Ecto neural progenitor cell (in vitro differentiated cells): ENCODE results near the gene NR1I2.

Experiments used
- DNase-seq: peaks from one replicate; pipeline ENCODE4 v3.0.0-alpha.2; 2018; ENCODE audit warnings: low spot score

Gene NR1I2

GRCh38 chr3:119781330-119782198 is at the start of gene NR1I2:
TSS of gene NR1I2 (plus strand) at chr3:119782101.
- DNase-seq: no peak

DNA sequence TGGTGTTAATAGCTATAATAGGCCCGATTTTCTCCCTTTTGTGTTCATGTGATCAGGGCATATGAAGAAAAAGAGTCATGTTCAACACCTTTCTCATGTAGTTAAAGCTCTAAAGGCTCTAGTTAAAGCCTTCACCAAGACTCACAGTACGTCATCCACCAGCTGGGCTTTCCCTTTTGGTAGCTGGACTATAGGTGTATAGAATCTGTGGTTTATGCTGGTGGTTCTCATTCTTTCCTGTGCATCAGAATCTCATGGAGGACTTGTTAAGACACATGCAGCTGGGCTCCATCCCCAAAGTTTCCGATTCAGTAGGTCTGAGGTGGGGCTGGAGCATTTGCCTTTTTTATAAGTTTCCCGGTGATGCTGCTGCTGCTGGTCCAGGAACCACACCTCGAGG is 48.1 kb upstream of the NR1I2 start:
- no peak for DNase-seq

DNA sequence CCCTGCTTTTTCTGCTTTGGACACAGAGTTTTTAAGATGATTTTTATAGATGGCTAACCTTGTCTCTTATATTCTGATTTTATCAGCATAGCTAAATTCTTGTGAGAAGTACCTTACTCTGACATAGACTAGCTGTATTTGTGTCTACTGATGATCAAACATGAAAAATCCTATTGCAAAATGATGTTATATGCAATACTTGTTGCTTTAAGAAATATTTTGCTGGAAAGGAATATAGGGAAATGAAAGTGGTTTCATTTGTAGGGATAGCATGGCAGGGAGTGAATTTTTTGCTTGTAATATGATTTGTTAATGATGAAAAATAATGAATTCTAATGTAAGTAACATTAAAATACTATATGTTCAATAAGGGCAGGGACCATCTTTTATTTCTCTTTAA is 43.2 kb upstream of the NR1I2 start:
- no peak for DNase-seq

- DNase-seq: no peak
Observed at GRCh38 chr3:119741657-119742590, 40.0 kb upstream of the NR1I2 start.

GRCh38 chr3:119743921-119744320 is 38.0 kb upstream of the NR1I2 start:
- no peak for DNase-seq

- no peak for DNase-seq
Observed at GRCh38 chr3:119745942-119746341, 36.0 kb upstream of the NR1I2 start.

- DNase-seq: no peak
Observed at GRCh38 chr3:119746423-119746822, 35.5 kb upstream of the NR1I2 start.

DNA sequence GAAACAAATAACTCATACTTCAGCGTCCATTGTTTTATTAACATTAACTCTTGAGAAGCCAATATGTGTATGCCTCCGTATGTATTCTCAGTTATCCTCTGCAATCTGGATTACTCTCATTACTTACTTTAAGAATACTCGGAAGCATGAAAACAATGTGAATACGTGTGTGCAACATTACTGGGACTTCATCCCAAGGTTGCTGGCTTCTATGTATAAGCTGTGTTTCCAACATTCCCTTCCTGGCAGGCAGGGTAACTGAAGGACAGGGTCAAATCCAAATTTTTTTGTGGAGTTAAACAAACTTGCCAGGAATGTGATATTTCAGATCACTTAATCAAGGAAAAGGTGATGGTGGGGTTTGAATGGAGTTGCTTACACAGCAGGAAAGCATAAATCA is 34.5 kb upstream of the NR1I2 start:
- no peak for DNase-seq

DNA sequence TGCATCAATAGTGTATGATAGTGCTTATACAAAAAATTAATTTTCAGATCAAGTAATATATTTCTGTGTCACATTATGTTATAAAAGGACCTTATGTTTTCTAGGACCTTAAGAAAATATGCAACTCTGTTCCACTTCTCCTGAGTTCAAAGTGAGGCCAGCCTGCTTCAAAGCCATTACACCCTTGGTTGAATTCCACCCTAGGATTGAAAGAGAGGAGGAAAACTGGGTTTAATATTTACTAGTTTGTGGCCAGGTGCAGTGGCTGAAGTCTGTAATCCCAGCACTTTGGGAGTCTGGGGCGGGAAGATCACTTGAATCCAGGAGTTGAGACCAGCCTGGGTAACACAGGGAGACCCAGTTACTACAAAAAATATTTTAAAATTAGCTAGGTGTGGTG is 32.9 kb upstream of the NR1I2 start:
- DNase-seq: no peak

- DNase-seq: no peak
Observed at GRCh38 chr3:119751423-119751822, 30.5 kb upstream of the NR1I2 start.

DNA sequence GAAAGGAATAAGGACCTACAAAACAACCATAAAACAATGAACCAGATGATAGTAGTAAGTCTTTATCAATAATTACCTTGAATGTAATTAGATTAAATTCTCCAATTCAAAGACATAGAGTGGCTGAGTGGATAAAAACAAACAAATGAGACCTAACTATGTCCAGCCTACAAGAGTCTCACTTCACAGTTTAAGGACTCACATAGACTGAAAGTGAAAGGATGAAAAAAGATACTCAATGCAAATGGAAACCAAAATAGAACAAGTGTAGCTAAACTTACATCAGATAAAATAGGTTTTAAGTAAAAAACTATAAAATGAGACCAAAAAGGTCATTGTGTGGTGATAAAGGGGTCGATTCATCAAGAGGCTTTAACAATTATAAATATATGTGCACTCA is 21.9 kb upstream of the NR1I2 start:
- no peak for DNase-seq

- DNase-seq: no peak
Observed at GRCh38 chr3:119762876-119763275, 19.0 kb upstream of the NR1I2 start.

DNA sequence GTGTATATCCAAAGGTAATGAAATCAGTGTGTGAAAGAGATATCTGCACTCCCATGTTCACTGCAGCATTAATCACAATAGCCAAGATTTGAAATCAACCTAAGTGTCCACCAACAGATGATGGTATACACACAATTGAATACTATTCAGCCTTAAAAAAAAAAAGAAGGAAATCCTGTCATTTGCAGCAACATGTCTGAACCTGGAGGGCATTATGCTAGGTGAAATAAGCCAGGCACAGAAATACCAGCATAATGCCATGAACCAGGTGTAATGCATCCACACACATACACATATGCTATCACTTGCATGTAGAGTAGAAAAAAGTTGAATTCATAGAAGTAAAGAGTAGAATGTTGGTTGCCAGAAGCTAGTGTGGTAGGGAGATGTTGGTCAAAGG is 18.4 kb upstream of the NR1I2 start:
- DNase-seq: no peak

- no peak for DNase-seq
Observed at GRCh38 chr3:119765239-119765638, 16.7 kb upstream of the NR1I2 start.

- DNase-seq: no peak
Observed at GRCh38 chr3:119767936-119768601, 13.8 kb upstream of the NR1I2 start.

DNA sequence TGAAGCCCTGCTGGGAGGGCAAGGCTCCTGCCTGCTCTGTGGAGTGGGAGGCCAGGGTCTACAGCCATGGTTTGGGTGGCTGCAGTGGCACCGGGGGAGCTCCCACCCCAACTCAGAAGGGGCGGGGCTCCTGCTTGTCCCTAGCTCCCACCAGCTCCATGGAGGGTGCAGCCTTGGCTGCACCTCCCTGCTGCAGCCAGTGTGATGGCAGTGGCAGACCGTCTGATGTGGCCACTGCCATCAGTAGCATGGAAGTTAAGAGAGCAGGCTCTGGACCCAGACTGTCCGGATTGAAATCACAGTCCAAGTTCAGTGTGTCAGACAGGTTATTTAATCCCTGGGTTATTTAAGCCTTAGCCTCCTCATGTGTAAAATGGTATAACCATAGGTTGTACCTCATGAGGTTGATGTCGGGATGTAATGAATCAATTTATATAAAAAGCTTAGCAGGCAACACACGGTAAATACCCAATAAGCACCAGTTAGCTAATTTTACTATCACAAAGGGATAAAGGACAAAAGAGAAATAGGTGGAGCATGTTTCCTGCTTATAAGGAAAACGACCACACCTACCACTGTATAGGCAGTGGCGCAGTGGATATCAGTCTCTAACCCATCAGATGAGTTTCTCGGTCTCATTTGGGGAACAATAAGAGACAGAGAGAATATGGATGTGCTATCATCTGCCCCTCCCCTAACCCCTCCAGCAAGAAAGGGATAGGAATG is 13.1 kb upstream of the NR1I2 start:
- no peak for DNase-seq

- no peak for DNase-seq
Observed at GRCh38 chr3:119769394-119770149, 12.3 kb upstream of the NR1I2 start.

- no peak for DNase-seq
Observed at GRCh38 chr3:119774444-119774843, 7.5 kb upstream of the NR1I2 start.

GRCh38 chr3:119776304-119776703 is 5.6 kb upstream of the NR1I2 start:
- no peak for DNase-seq

GRCh38 chr3:119778176-119778575 is 3.7 kb upstream of the NR1I2 start:
- no peak for DNase-seq

DNA sequence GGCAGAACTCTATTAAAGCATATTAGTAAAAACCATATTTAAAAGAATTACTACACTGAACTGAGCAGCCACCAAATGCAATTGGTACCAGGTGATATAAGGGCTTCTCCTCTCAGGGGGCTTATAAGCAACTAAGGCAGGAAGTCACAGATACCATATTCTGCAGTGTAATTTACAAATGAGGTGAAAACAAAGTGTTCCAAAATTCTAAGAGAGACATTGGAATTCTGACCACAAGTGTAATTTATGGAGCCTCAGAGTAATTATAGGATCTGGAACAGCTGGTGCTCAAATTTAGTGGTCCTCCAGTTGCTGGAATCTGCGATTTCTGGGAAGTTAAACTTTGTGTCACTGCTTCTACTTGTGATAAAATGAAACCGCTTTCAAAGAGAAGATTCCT is 3.1 kb upstream of the NR1I2 start:
- DNase-seq: no peak
